ENCODE data around the gene PEAK3. TPM values are rescaled to one million over a fixed set of nuclear protein-coding genes. Genes with fewer than 3 reads are reported as not detected.

Gene PEAK3
- total and polyA plus RNA-seq, 4 donors, result 0.31 to 7.4 (median 3.8) TPM

GRCh38 chr19:2327773-2328400 lies 45.9 kb upstream of the PEAK3 start:
- 0 to 1% methylated on average over 18 of the region's 18 CpGs for WGBS, 2 donors
- DNase-seq, result peak; percentile 52 to 68 (median 64)
- Histone ChIP-seq H3K9ac (ENCODE audit: insufficient read depth in 1 of 2, low read length in 2 of 2) (peak overlapping the region; percentile 39 to 46), H3K9me3 (ENCODE audit: control insufficient read depth in 4 of 4, insufficient read depth in 3 of 4, low read length in 3 of 4) (no peaks in the 10 kb centered on the region), H3K27me3 (ENCODE audit: control insufficient read depth in 3 of 3, insufficient read depth in 3 of 3, low read length in 2 of 3) (no peaks in the 10 kb centered on the region), H3K4me3 (peak overlapping the region; percentile 93), H3K4me1 (ENCODE audit: control insufficient read depth in 5 of 5, insufficient read depth in 5 of 5, low read length in 5 of 5) (peaks cover 0 to 37% (median 14%) of the 10 kb centered on the region in 5 donors), H3K27ac (ENCODE audit: low read depth in 1 of 2, low read length in 1 of 2) (peak overlapping the region; percentile 69 to 86), H3K36me3 (ENCODE audit: control insufficient read depth in 4 of 4, insufficient read depth in 4 of 4, low read length in 4 of 4) (peaks cover 0 to 22% (median 5%) of the 10 kb centered on the region in 4 donors)
- ATAC-seq (ENCODE audit: insufficient read depth, low FRiP score), result peak; percentile 82
- no peak for TF ChIP-seq CTCF (IDR thresholded peaks at IDR 0.05; ENCODE audit: control extremely low read depth, extremely low read depth)

GRCh38 chr19:2326699-2327360 lies 44.9 kb upstream of the PEAK3 start:
- H3K36me3 ChIP-seq (ENCODE audit: control insufficient read depth in 4 of 4, insufficient read depth in 4 of 4, low read length in 4 of 4), result peaks cover 0 to 24% (median 5%) of the 10 kb centered on the region in 4 donors
- H3K4me3 ChIP-seq, result no peak overlapping the region
- TF ChIP-seq CTCF (IDR thresholded peaks at IDR 0.05; ENCODE audit: control extremely low read depth, extremely low read depth), result no peak
- H3K9ac ChIP-seq (ENCODE audit: insufficient read depth in 1 of 2, low read length in 2 of 2), result no peak overlapping the region
- ATAC-seq (ENCODE audit: insufficient read depth, low FRiP score), result no peak
- 89 to 91% methylated on average over 16 of the region's 16 CpGs for WGBS, 2 donors
- no peak for DNase-seq
- H3K27ac ChIP-seq (ENCODE audit: low read depth in 1 of 2, low read length in 1 of 2), result no peak overlapping the region
- no peaks in the 10 kb centered on the region for H3K9me3 ChIP-seq (ENCODE audit: control insufficient read depth in 4 of 4, insufficient read depth in 3 of 4, low read length in 3 of 4)
- H3K27me3 ChIP-seq (ENCODE audit: control insufficient read depth in 3 of 3, insufficient read depth in 3 of 3, low read length in 2 of 3), result no peaks in the 10 kb centered on the region
- peaks cover 0 to 33% (median 14%) of the 10 kb centered on the region in 5 donors for H3K4me1 ChIP-seq (ENCODE audit: control insufficient read depth in 5 of 5, insufficient read depth in 5 of 5, low read length in 5 of 5)

GRCh38 chr19:2325281-2326046 lies 43.5 kb upstream of the PEAK3 start:
- no peak for DNase-seq
- H3K9ac ChIP-seq (ENCODE audit: insufficient read depth in 1 of 2, low read length in 2 of 2), result no peak overlapping the region
- no peak for ATAC-seq (ENCODE audit: insufficient read depth, low FRiP score)
- TF ChIP-seq CTCF (IDR thresholded peaks at IDR 0.05; ENCODE audit: control extremely low read depth, extremely low read depth), result no peak
- H3K27me3 ChIP-seq (ENCODE audit: control insufficient read depth in 3 of 3, insufficient read depth in 3 of 3, low read length in 2 of 3), result no peaks in the 10 kb centered on the region
- WGBS, 2 donors, result 41 to 64% methylated on average over 29 of the region's 29 CpGs
- peaks cover 0 to 32% (median 5%) of the 10 kb centered on the region in 4 donors for H3K36me3 ChIP-seq (ENCODE audit: control insufficient read depth in 4 of 4, insufficient read depth in 4 of 4, low read length in 4 of 4)
- peaks cover 0 to 26% (median 8%) of the 10 kb centered on the region in 5 donors for H3K4me1 ChIP-seq (ENCODE audit: control insufficient read depth in 5 of 5, insufficient read depth in 5 of 5, low read length in 5 of 5)
- H3K27ac ChIP-seq (ENCODE audit: low read depth in 1 of 2, low read length in 1 of 2), result no peak overlapping the region
- H3K9me3 ChIP-seq (ENCODE audit: control insufficient read depth in 4 of 4, insufficient read depth in 3 of 4, low read length in 3 of 4), result no peaks in the 10 kb centered on the region
- H3K4me3 ChIP-seq, result no peak overlapping the region
